Liver (tissue), 9 donors: ENCODE results near the gene USP40. TPM values are rescaled to one million over a fixed set of nuclear protein-coding genes. Genes with fewer than 3 reads are reported as not detected.

ENCODE experiments used
- DNase-seq: peaks from one replicate; pipeline ENCODE4 v3.0.0-alpha.2; 2017; ENCODE audit warnings: low spot score
- H3K27ac ChIP-seq, 2 donors: one replicate each; pipeline ENCODE4 v1.7.0; 2013; ENCODE audit warnings: inconsistent platforms in 2 of 2, low read length in 2 of 2, control low read depth in 1 of 2, low read depth in 1 of 2, mild to moderate bottlenecking in 1 of 2
- H3K27me3 ChIP-seq, 4 donors: one replicate each; pipeline versions ENCODE4 v1.6.1 to v1.7.0; 2013; ENCODE audit warnings: low read length in 3 of 4, inconsistent platforms in 1 of 4, mild to moderate bottlenecking in 1 of 4, moderate library complexity in 1 of 4; ENCODE audit not compliant: control insufficient read depth in 4 of 4, insufficient read depth in 4 of 4
- H3K36me3 ChIP-seq, 4 donors: one replicate each; pipeline versions ENCODE4 v1.6.1 to v1.7.0; 2013; ENCODE audit warnings: low read length in 3 of 4, mild to moderate bottlenecking in 3 of 4, low read depth in 1 of 4, moderate library complexity in 1 of 4; ENCODE audit not compliant: control insufficient read depth in 4 of 4, insufficient read depth in 3 of 4
- H3K4me1 ChIP-seq, 4 donors: one replicate each; pipeline versions ENCODE4 v1.6.1 to v1.7.0; 2013; ENCODE audit warnings: low read length in 3 of 4, mild to moderate bottlenecking in 3 of 4, moderate library complexity in 1 of 4; ENCODE audit not compliant: control insufficient read depth in 4 of 4, insufficient read depth in 4 of 4
- H3K4me3 ChIP-seq, 3 donors: one replicate each; pipeline versions ENCODE4 v1.6.1 to v1.7.0; 2013; ENCODE audit warnings: low read length in 3 of 3, control low read depth in 1 of 3, low read depth in 1 of 3, mild to moderate bottlenecking in 1 of 3
- H3K9ac ChIP-seq, 2 donors: one replicate each; pipeline ENCODE4 v1.7.0; 2013; ENCODE audit warnings: low read length in 2 of 2, mild to moderate bottlenecking in 2 of 2, moderate library complexity in 2 of 2, control low read depth in 1 of 2, low read depth in 1 of 2
- H3K9me3 ChIP-seq, 4 donors: one replicate each; pipeline versions ENCODE4 v1.6.1 to v1.7.0; 2013; ENCODE audit warnings: low read length in 3 of 4; ENCODE audit not compliant: control insufficient read depth in 4 of 4
- CTCF ChIP-seq: fragments of 150-350 bp; IDR thresholded peaks from 2 replicates; pipeline ENCODE4 v1.5.1; 2017; ENCODE audit warnings: improper control_type of control experiment, low read depth, low read length; ENCODE audit not compliant: missing input control
- EGR1 ChIP-seq, 2 donors: IDR thresholded peaks; 2 replicates each; pipeline ENCODE4 v1.6.1; 2016 to 2018; ENCODE audit warnings: antibody characterized with exemption in 2 of 2, low read depth in 2 of 2
- FOXA1 ChIP-seq: IDR thresholded peaks from 2 replicates; pipeline ENCODE4 v1.6.1; 2016; ENCODE audit warnings: antibody characterized with exemption
- FOXA2 ChIP-seq: IDR thresholded peaks from 2 replicates; pipeline ENCODE4 v1.6.1; 2016; ENCODE audit warnings: antibody characterized with exemption
- HNF4G ChIP-seq: IDR thresholded peaks from 2 replicates; pipeline ENCODE4 v1.6.1; 2016; ENCODE audit warnings: antibody characterized with exemption
- JUND ChIP-seq, 2 donors: IDR thresholded peaks; 2 replicates each; pipeline ENCODE4 v1.6.1; 2016; ENCODE audit warnings: antibody characterized with exemption in 2 of 2
- MAX ChIP-seq: IDR thresholded peaks from 2 replicates; pipeline ENCODE4 v1.6.1; 2016; ENCODE audit warnings: antibody characterized with exemption
- NR2F2 ChIP-seq: IDR thresholded peaks from 2 replicates; pipeline ENCODE4 v1.6.1; 2016; ENCODE audit warnings: antibody characterized with exemption
- RAD21 ChIP-seq, 2 donors: IDR thresholded peaks; 2 replicates each; pipeline ENCODE4 v1.6.1; 2016; ENCODE audit warnings: antibody characterized with exemption in 2 of 2, mild to moderate bottlenecking in 2 of 2
- REST ChIP-seq: IDR thresholded peaks from 2 replicates; pipeline ENCODE4 v1.6.1; 2016; ENCODE audit warnings: antibody characterized with exemption, mild to moderate bottlenecking
- RXRA ChIP-seq, 2 donors: IDR thresholded peaks; 2 replicates each; pipeline ENCODE4 v1.6.1; 2017 to 2018; ENCODE audit warnings: antibody characterized with exemption in 2 of 2, mild to moderate bottlenecking in 1 of 2
- TAF1 ChIP-seq: conservative IDR thresholded peaks from 2 replicates; pipeline ENCODE4 v1.6.1; 2016; ENCODE audit warnings: antibody characterized with exemption, mild to moderate bottlenecking
- WGBS: extraction: QIAGEN DNeasy Blood & Tissue Kit; methylation state at CpG from one replicate; pipeline ENCODE4 v1.1.7; 2013; 5-methylcytosine and 5-hydroxymethylcytosine counted together
- polyA plus RNA-seq, 2 donors: library from polyadenylated mRNA; stranded (reverse) in 1 of 2; unstranded in 1 of 2; fragments of 200-250 nt in 1 of 2; fragments of >200 nt in 1 of 2; fragmentation: Nextera tagmentation in 1 of 2; extraction: Ambion mirVana in 1 of 2; gene quantifications; one replicate each; pipeline versions ENCODE4 v1.2.1 to v1.2.3, GENCODE V29; 2013 to 2015
- total RNA-seq, 2 donors: library from RNA; depleted of rRNA; stranded (reverse); fragments of >200 nt; gene quantifications; one replicate each; pipeline ENCODE4 v1.2.3, GENCODE V29; 2014
- TF ChIP-seq, protein P1 (sequence below): IDR thresholded peaks from 2 replicates; pipeline ENCODE4 v1.6.1; 2016; ENCODE audit warnings: antibody characterized with exemption
- TF ChIP-seq, protein P2 (sequence below): IDR thresholded peaks from 2 replicates; pipeline ENCODE4 v1.6.1; 2016; ENCODE audit warnings: antibody characterized with exemption
- donor health status: healthy.
- donor health status: healthy.
- donor health status: healthy.
- donor health status: healthy.
- donor health status: healthy.

USP40 gene
- total and polyA plus RNA-seq, 4 donors, result 12.0 to 29.0 (median 17.1) TPM

DNA sequence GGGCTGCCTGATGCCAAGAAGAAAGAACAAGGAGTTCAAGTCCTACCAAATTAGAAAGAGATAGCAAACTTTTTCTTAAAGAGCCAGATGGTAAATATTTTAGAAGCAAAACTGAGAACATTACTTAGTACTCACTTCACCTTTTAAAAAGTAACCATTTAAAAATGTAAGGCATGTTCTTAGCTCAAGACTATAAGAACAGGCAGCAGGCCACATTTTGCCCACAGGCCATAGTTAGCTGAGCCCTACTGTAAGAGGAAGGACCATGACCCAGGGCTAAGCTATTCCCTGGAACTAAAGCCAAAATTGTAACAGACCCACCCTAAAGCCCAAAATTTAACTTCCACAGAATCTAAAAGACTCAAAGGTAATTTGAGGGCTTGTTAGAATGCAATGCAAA is 31.3 kb downstream of the USP40 start (continued):
- TF ChIP-seq, protein P1, sequence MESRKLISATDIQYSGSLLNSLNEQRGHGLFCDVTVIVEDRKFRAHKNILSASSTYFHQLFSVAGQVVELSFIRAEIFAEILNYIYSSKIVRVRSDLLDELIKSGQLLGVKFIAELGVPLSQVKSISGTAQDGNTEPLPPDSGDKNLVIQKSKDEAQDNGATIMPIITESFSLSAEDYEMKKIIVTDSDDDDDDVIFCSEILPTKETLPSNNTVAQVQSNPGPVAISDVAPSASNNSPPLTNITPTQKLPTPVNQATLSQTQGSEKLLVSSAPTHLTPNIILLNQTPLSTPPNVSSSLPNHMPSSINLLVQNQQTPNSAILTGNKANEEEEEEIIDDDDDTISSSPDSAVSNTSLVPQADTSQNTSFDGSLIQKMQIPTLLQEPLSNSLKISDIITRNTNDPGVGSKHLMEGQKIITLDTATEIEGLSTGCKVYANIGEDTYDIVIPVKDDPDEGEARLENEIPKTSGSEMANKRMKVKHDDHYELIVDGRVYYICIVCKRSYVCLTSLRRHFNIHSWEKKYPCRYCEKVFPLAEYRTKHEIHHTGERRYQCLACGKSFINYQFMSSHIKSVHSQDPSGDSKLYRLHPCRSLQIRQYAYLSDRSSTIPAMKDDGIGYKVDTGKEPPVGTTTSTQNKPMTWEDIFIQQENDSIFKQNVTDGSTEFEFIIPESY, result no peak
- no peak for TF ChIP-seq EGR1 (IDR thresholded peaks at IDR 0.05; ENCODE audit: low read depth in 2 of 2)

GRCh38 chr2:233532971-233533370 is 33.6 kb downstream of the USP40 start:
- H3K36me3 ChIP-seq, result peaks cover 3 to 21% (median 7%) of the 10 kb centered on the region in 4 donors
- no peaks in the 10 kb centered on the region for H3K27me3 ChIP-seq
- no peak for TF ChIP-seq MAX
- no peak for TF ChIP-seq RXRA (IDR thresholded peaks at IDR 0.05)
- no peak for TF ChIP-seq FOXA2
- TF ChIP-seq HNF4G, result no peak
- no peak for TF ChIP-seq JUND (IDR thresholded peaks at IDR 0.05)
- no peak for TF ChIP-seq CTCF
- TF ChIP-seq EGR1 (IDR thresholded peaks at IDR 0.05; ENCODE audit: low read depth in 2 of 2), result no peak
- no peak for TF ChIP-seq FOXA1
- TF ChIP-seq, protein P2, sequence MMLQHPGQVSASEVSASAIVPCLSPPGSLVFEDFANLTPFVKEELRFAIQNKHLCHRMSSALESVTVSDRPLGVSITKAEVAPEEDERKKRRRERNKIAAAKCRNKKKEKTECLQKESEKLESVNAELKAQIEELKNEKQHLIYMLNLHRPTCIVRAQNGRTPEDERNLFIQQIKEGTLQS, result no peak
- TF ChIP-seq RAD21 (IDR thresholded peaks at IDR 0.05), result no peak
- H3K4me3 ChIP-seq, result no peak overlapping the region
- no peak for DNase-seq
- 96% methylated on average over 1 of the region's 1 CpG for WGBS
- no peak overlapping the region for H3K27ac ChIP-seq
- no peaks in the 10 kb centered on the region for H3K4me1 ChIP-seq
- no peaks in the 10 kb centered on the region for H3K9me3 ChIP-seq
- H3K9ac ChIP-seq, result no peak overlapping the region

- Histone ChIP-seq H3K27ac (no peak overlapping the region), H3K4me1 (no peaks in the 10 kb centered on the region), H3K9me3 (no peaks in the 10 kb centered on the region), H3K36me3 (peaks cover 3 to 25% (median 10%) of the 10 kb centered on the region in 4 donors), H3K9ac (no peak overlapping the region), H3K27me3 (no peaks in the 10 kb centered on the region), H3K4me3 (no peak overlapping the region)
- DNase-seq, result no peak
- TF ChIP-seq TAF1 (no peak), NR2F2 (peak; percentile 86), REST (no peak), HNF4G (no peak), CTCF (no peak)
- WGBS, result 73% methylated on average over 6 of the region's 6 CpGs
These were observed 34.6 kb downstream of the USP40 start for GRCh38 chr2:233531955-233532354.
